SK-N-MC (cell line): Measurements from ENCODE around the gene CFAP299.

Experiments
- DNase-seq: peaks from one replicate; pipeline ENCODE4 v3.0.0-alpha.2; 2011; ENCODE audit warnings: low read depth, low spot score
- H3K27ac ChIP-seq: fragments of 200-600 bp; sonication (generic); 2 replicates; pipeline ENCODE4 v1.5.1; 2016; ENCODE audit warnings: mixed run types
- H3K36me3 ChIP-seq: fragments of 200-600 bp; sonication (generic); 2 replicates; pipeline ENCODE4 v1.6.1; 2017; ENCODE audit warnings: antibody characterized with exemption, low read length, mixed read lengths; ENCODE audit not compliant: insufficient read depth
- H3K4me3 ChIP-seq: fragments of 200-600 bp; sonication (generic); 2 replicates; pipeline ENCODE4 v1.5.1; 2016
- H3K9ac ChIP-seq: fragments of 200-600 bp; sonication (generic); 2 replicates; pipeline ENCODE4 v1.8.0; 2017; ENCODE audit warnings: mixed run types, mixed read lengths; ENCODE audit not compliant: insufficient read length
- H3K9me3 ChIP-seq: fragments of 200-600 bp; sonication (generic); 2 replicates; pipeline ENCODE4 v1.6.1; 2017; ENCODE audit warnings: low read depth, mild to moderate bottlenecking, antibody characterized with exemption, low read length, moderate library complexity, mixed read lengths
- EZH2 ChIP-seq: fragments of 200-600 bp; sonication (generic); IDR thresholded peaks from one replicate; pipeline ENCODE4 v1.6.1; 2017; ENCODE audit warnings: antibody characterized with exemption
- FOXP2 ChIP-seq: optimal IDR thresholded peaks from 2 replicates; pipeline ENCODE3; 2011; ENCODE audit warnings: mild to moderate bottlenecking, moderate library complexity; ENCODE audit not compliant: insufficient read depth; ENCODE audit errors: extremely low read length, control extremely low read depth
- POLR2AphosphoS5 ChIP-seq: IDR thresholded peaks from 2 replicates; pipeline ENCODE4 v1.6.1; 2012; ENCODE audit warnings: mild to moderate bottlenecking, low read depth, low read length, borderline replicate concordance

CFAP299 gene

GRCh38 chr4:80922941-80923340 is 587.4 kb downstream of the CFAP299 start:
- H3K4me3 ChIP-seq, result no peak overlapping the region
- H3K9me3 ChIP-seq, result no peaks in the 10 kb centered on the region
- no peaks in the 10 kb centered on the region for H3K36me3 ChIP-seq
- no peak overlapping the region for H3K27ac ChIP-seq
- DNase-seq, result no peak
- TF ChIP-seq FOXP2 (no peak), POLR2AphosphoS5 (no peak), EZH2 (no peak)
- no peak overlapping the region for H3K9ac ChIP-seq

- no peaks in the 10 kb centered on the region for H3K9me3 ChIP-seq
- TF ChIP-seq POLR2AphosphoS5 (no peak), EZH2 (no peak), FOXP2 (no peak)
- no peaks in the 10 kb centered on the region for H3K36me3 ChIP-seq
- DNase-seq, result no peak
- no peak overlapping the region for H3K27ac ChIP-seq
- H3K4me3 ChIP-seq, result no peak overlapping the region
- no peak overlapping the region for H3K9ac ChIP-seq
Measured at GRCh38 chr4:80925293-80925692, 589.8 kb downstream of the CFAP299 start.

- TF ChIP-seq POLR2AphosphoS5 (no peak), EZH2 (no peak)
- H3K9ac ChIP-seq, result no peak overlapping the region
- H3K9me3 ChIP-seq, result no peaks in the 10 kb centered on the region
- H3K27ac ChIP-seq, result no peak overlapping the region
- DNase-seq, result no peak
- no peaks in the 10 kb centered on the region for H3K36me3 ChIP-seq
- H3K4me3 ChIP-seq, result no peak overlapping the region
Measured at GRCh38 chr4:80926446-80926845, 590.9 kb downstream of the CFAP299 start.

GRCh38 chr4:80926891-80927290 is 591.4 kb downstream of the CFAP299 start:
- Histone ChIP-seq H3K36me3 (no peaks in the 10 kb centered on the region), H3K9ac (no peak overlapping the region), H3K4me3 (no peak overlapping the region), H3K27ac (no peak overlapping the region), H3K9me3 (no peaks in the 10 kb centered on the region)
- no peak for DNase-seq
- no peak for TF ChIP-seq EZH2

- no peaks in the 10 kb centered on the region for H3K36me3 ChIP-seq
- H3K4me3 ChIP-seq, result no peak overlapping the region
- H3K27ac ChIP-seq, result no peak overlapping the region
- H3K9me3 ChIP-seq, result no peaks in the 10 kb centered on the region
- DNase-seq, result no peak
- TF ChIP-seq EZH2 (no peak), POLR2AphosphoS5 (no peak), FOXP2 (no peak)
- no peak overlapping the region for H3K9ac ChIP-seq
Measured at GRCh38 chr4:80927420-80927819, 591.9 kb downstream of the CFAP299 start.

GRCh38 chr4:80931631-80932081 is 596.1 kb downstream of the CFAP299 start:
- Histone ChIP-seq H3K36me3 (no peaks in the 10 kb centered on the region), H3K4me3 (no peak overlapping the region), H3K27ac (peak overlapping the region; percentile 55), H3K9ac (no peak overlapping the region), H3K9me3 (no peaks in the 10 kb centered on the region)
- no peak for DNase-seq
- TF ChIP-seq FOXP2 (no peak), EZH2 (no peak), POLR2AphosphoS5 (no peak)

- H3K9ac ChIP-seq, result no peak overlapping the region
- no peak overlapping the region; the same call in 1 of the 2 replicates for H3K27ac ChIP-seq
- DNase-seq, result no peak
- no peak overlapping the region for H3K4me3 ChIP-seq
- no peak for TF ChIP-seq POLR2AphosphoS5
- TF ChIP-seq FOXP2, result no peak
- TF ChIP-seq EZH2, result no peak
- no peaks in the 10 kb centered on the region for H3K9me3 ChIP-seq
- no peaks in the 10 kb centered on the region for H3K36me3 ChIP-seq
Measured at GRCh38 chr4:80948141-80948540, 612.6 kb downstream of the CFAP299 start.

GRCh38 chr4:80948995-80949394 is 613.5 kb downstream of the CFAP299 start:
- no peaks in the 10 kb centered on the region for H3K36me3 ChIP-seq
- no peak for DNase-seq
- TF ChIP-seq FOXP2 (no peak), EZH2 (no peak), POLR2AphosphoS5 (no peak)
- H3K27ac ChIP-seq, result no peak overlapping the region
- no peaks in the 10 kb centered on the region for H3K9me3 ChIP-seq
- no peak overlapping the region for H3K4me3 ChIP-seq
- no peak overlapping the region for H3K9ac ChIP-seq

- H3K27ac ChIP-seq, result no peak overlapping the region
- DNase-seq, result no peak
- no peak for TF ChIP-seq FOXP2
- TF ChIP-seq POLR2AphosphoS5, result no peak
- no peak for TF ChIP-seq EZH2
- no peak overlapping the region for H3K9ac ChIP-seq
- H3K4me3 ChIP-seq, result no peak overlapping the region
- no peaks in the 10 kb centered on the region for H3K36me3 ChIP-seq
- H3K9me3 ChIP-seq, result no peaks in the 10 kb centered on the region
Measured at GRCh38 chr4:80956421-80956820, 620.9 kb downstream of the CFAP299 start.

GRCh38 chr4:80963051-80963450 is 627.5 kb downstream of the CFAP299 start:
- no peaks in the 10 kb centered on the region for H3K9me3 ChIP-seq
- TF ChIP-seq POLR2AphosphoS5, result no peak
- TF ChIP-seq EZH2, result no peak
- no peak for TF ChIP-seq FOXP2
- DNase-seq, result no peak
- no peaks in the 10 kb centered on the region for H3K36me3 ChIP-seq
- no peak overlapping the region for H3K4me3 ChIP-seq
- H3K27ac ChIP-seq, result no peak overlapping the region
- no peak overlapping the region for H3K9ac ChIP-seq
